HepG2 (cell line): ENCODE measurements around the gene KATNA1. TPM values are rescaled to one million over a fixed set of nuclear protein-coding genes. Genes with fewer than 3 reads are reported as not detected.

Experiments used
- CREB3 ChIP-seq: sonication (generic); formaldehyde crosslinking; IDR thresholded peaks from 2 replicates; pipeline ENCODE4 v1.5.0; 2020; ENCODE audit warnings: missing genetic modification reagents
- PHF5A ChIP-seq: IDR thresholded peaks from one replicate; pipeline ENCODE4 v1.6.1; 2018; ENCODE audit warnings: low read depth, missing genetic modification reagents; ENCODE audit not compliant: unreplicated experiment
- SNAPC4 ChIP-seq: sonication (generic); formaldehyde crosslinking; IDR thresholded peaks from 2 replicates; pipeline ENCODE4 v1.4.0; 2020; ENCODE audit warnings: mild to moderate bottlenecking, missing genetic modification reagents
- SOX13 ChIP-seq, 3 experiments: fragments of 450-650 bp in 1 of 3; sonication (generic) in 1 of 3; formaldehyde crosslinking in 1 of 3; IDR thresholded peaks in 2 of 3; conservative IDR thresholded peaks in 1 of 3; 2 replicates each; pipeline versions ENCODE4 v1.5.0 to v1.6.1; 2016 to 2020; ENCODE audit warnings: antibody characterized with exemption in 1 of 3, mild to moderate bottlenecking in 1 of 3, missing compliant biosample characterization in 1 of 3, missing genetic modification reagents in 1 of 3, moderate library complexity in 1 of 3
- TERF1 ChIP-seq: sonication (generic); formaldehyde crosslinking; IDR thresholded peaks from 2 replicates; pipeline ENCODE4 v1.8.0; 2022; ENCODE audit warnings: mild to moderate bottlenecking, missing genetic modification reagents, moderate library complexity
- ZFP36 ChIP-seq: fragments of 150-350 bp; IDR thresholded peaks from 2 replicates; pipeline ENCODE4 v1.6.1; 2018; ENCODE audit warnings: borderline replicate concordance, low read length, low read depth; ENCODE audit not compliant: partially characterized antibody
- ZNF121 ChIP-seq: sonication (generic); formaldehyde crosslinking; IDR thresholded peaks from 2 replicates; pipeline ENCODE4 v1.5.0; 2020; ENCODE audit warnings: mild to moderate bottlenecking, missing genetic modification reagents
- ZNF562 ChIP-seq: sonication (generic); formaldehyde crosslinking; IDR thresholded peaks from 2 replicates; pipeline ENCODE4 v1.8.0; 2022; ENCODE audit warnings: missing genetic modification reagents, borderline replicate concordance
- ZNF619 ChIP-seq: sonication (generic); formaldehyde crosslinking; IDR thresholded peaks from 2 replicates; pipeline ENCODE4 v1.4.0; 2020; ENCODE audit warnings: mild to moderate bottlenecking, missing genetic modification reagents
- polyA plus RNA-seq, 8 experiments: library from polyadenylated mRNA; depleted of rRNA in 3 of 8; stranded (reverse) in 7 of 8; unstranded in 1 of 8; fragments of >200 nt; fragmentation: Illumina TruSeq in 4 of 8; extraction: Trizol in 4 of 8; gene quantifications; 2 replicates each; pipeline versions ENCODE4 v1.2.1 to v1.2.3, GENCODE V29; 2011 to 2016; ENCODE audit warnings: low read depth in 4 of 8, missing spikeins in 1 of 8, mixed read lengths in 1 of 8; ENCODE audit not compliant: insufficient read depth in 1 of 8
- total RNA-seq, 5 experiments: library from RNA; depleted of rRNA; stranded (reverse); fragments of >200 nt; fragmentation: Illumina TruSeq; extraction: Trizol; gene quantifications; 2 replicates each; pipeline ENCODE4 v1.2.3, GENCODE V29; 2016; ENCODE audit warnings: low read depth in 1 of 5

The KATNA1 gene
- total and polyA plus RNA-seq, 2 of the 13 experiments (the other 11 are each of a cell fraction or from before 2014, with no cell fraction given) = 14.8 to 25.3 TPM

GRCh38 chr6:149651056-149651455 is 2.5 kb upstream of the KATNA1 start (continued):
- TF ChIP-seq SOX13 (IDR thresholded peaks at IDR 0.05) (no peak), SOX13 (CRISPR knock-in tag; conservative IDR thresholded peaks at IDR 0.05 in 1 of 2, IDR thresholded peaks at IDR 0.05 in 1 of 2) (no peak), TERF1 (CRISPR knock-in tag) (no peak), ZNF562 (no peak), CREB3 (no peak), ZFP36 (no peak), ZNF619 (CRISPR knock-in tag) (no peak), PHF5A (no peak), SNAPC4 (no peak), ZNF121 (CRISPR knock-in tag) (no peak)
